B cell (primary cell): ENCODE data around the gene CLCN1. TPM values are rescaled to one million over a fixed set of nuclear protein-coding genes. Genes with fewer than 3 reads are reported as not detected.

ENCODE experiments used
- ATAC-seq: fragments of 200-7000 bp; cut with Tn5 transposase; one replicate; pipeline ENCODE4 v1.10.0; 2021; ENCODE audit warnings: low read depth, mild to moderate bottlenecking, moderate number of reproducible peaks, moderate library complexity
- CTCF ChIA-PET: fragments of 350-600 bp; sonication (Branson Sonifier 250); formaldehyde crosslinking; loops from one replicate; lab custom pipeline; 2021; ENCODE audit warnings: antibody characterized with exemption, inconsistent platforms; lab: Charles Lee
- POLR2A ChIA-PET: fragments of 350-600 bp; sonication (Branson Sonifier 250); formaldehyde crosslinking; loops from one replicate; lab custom pipeline; 2021; ENCODE audit warnings: antibody characterized with exemption; lab: Charles Lee
- DNase-seq: peaks from one replicate; pipeline ENCODE4 v3.0.0; 2013
- H2AFZ ChIP-seq: 2 replicates; pipeline ENCODE4 v1.6.1; 2012; ENCODE audit warnings: mild to moderate bottlenecking, low read depth, low read length; ENCODE audit not compliant: insufficient read depth, poor library complexity, severe bottlenecking
- H3K27ac ChIP-seq, 2 donors: 1 replicate in 1 of 2; 2 replicates in 1 of 2; pipeline ENCODE4 v1.5.1; 2012 to 2013; ENCODE audit warnings: low read length in 2 of 2, mild to moderate bottlenecking in 2 of 2, moderate library complexity in 1 of 2
- H3K27me3 ChIP-seq, 4 experiments: fragments of 200-600 bp in 1 of 4; sonication (generic) in 1 of 4; replicated peaks in 1 of 4; 1 replicate in 2 of 4; 2 replicates in 2 of 4; pipeline versions ENCODE4 v1.6.1 to v1.7.0; 2013 to 2016; ENCODE audit warnings: low read length in 3 of 4, mild to moderate bottlenecking in 2 of 4, mixed read lengths in 1 of 4, moderate library complexity in 1 of 4; ENCODE audit not compliant: insufficient read depth in 4 of 4, control insufficient read depth in 3 of 4; ENCODE audit errors: control extremely low read depth in 1 of 4
- H3K36me3 ChIP-seq, 2 experiments: replicated peaks in 1 of 2; 1 replicate in 1 of 2; 2 replicates in 1 of 2; pipeline versions ENCODE4 v1.6.1 to v1.7.1; 2013; ENCODE audit warnings: low read length in 1 of 2; ENCODE audit not compliant: insufficient read depth in 2 of 2, control insufficient read depth in 1 of 2; ENCODE audit errors: control extremely low read depth in 1 of 2, extremely low read depth in 1 of 2
- H3K4me1 ChIP-seq, 2 donors: fragments of 200-600 bp in 1 of 2; sonication (generic) in 1 of 2; 1 replicate in 1 of 2; 2 replicates in 1 of 2; pipeline versions ENCODE4 v1.5.1 to v1.6.1; 2013 to 2017; ENCODE audit warnings: low read length in 2 of 2; ENCODE audit not compliant: control insufficient read depth in 2 of 2, insufficient read depth in 2 of 2
- H3K4me2 ChIP-seq: replicated peaks from 2 replicates; pipeline ENCODE3; 2012; ENCODE audit warnings: mild to moderate bottlenecking, low read depth, low read length; ENCODE audit not compliant: poor library complexity, severe bottlenecking
- H3K4me3 ChIP-seq, 5 experiments: fragments of 200-600 bp in 1 of 5; sonication (generic) in 1 of 5; 1 replicate in 3 of 5; 2 replicates in 2 of 5; pipeline versions ENCODE4 v1.5.1 to v1.7.0; 2011 to 2016; ENCODE audit warnings: low read length in 4 of 5, mild to moderate bottlenecking in 4 of 5, low read depth in 2 of 5, control low read depth in 1 of 5, moderate library complexity in 1 of 5; ENCODE audit not compliant: insufficient read depth in 1 of 5; ENCODE audit errors: control extremely low read depth in 1 of 5, extremely low read depth in 1 of 5
- H3K79me2 ChIP-seq: fragments of 200-600 bp; sonication (generic); one replicate; pipeline ENCODE4 v1.6.0; 2016; ENCODE audit warnings: low read length; ENCODE audit not compliant: control insufficient read depth, insufficient read depth
- H3K9ac ChIP-seq: fragments of 200-600 bp; sonication (generic); 2 replicates; pipeline ENCODE4 v1.6.1; 2017; ENCODE audit warnings: mild to moderate bottlenecking, low read length, moderate library complexity
- H3K9me3 ChIP-seq, 3 donors: one replicate each; pipeline versions ENCODE4 v1.6.1 to v1.7.1; 2013; ENCODE audit warnings: low read length in 2 of 3; ENCODE audit not compliant: control insufficient read depth in 2 of 3, insufficient read depth in 1 of 3; ENCODE audit errors: control extremely low read depth in 1 of 3
- H4K20me1 ChIP-seq: 2 replicates; pipeline ENCODE4 v1.6.0; 2012; ENCODE audit warnings: mild to moderate bottlenecking, low read length; ENCODE audit not compliant: insufficient read depth, control insufficient read depth, poor library complexity, severe bottlenecking
- H3K27ac Mint-ChIP-seq: one replicate; pipeline ENCODE4 v1.8.0; 2021; ENCODE audit warnings: mixed read lengths
- H3K27me3 Mint-ChIP-seq: one replicate; pipeline ENCODE4 v1.8.0; 2021; ENCODE audit warnings: mixed read lengths
- H3K4me1 Mint-ChIP-seq: one replicate; pipeline ENCODE4 v1.8.0; 2021; ENCODE audit warnings: mixed read lengths
- H3K4me3 Mint-ChIP-seq: one replicate; pipeline ENCODE4 v1.8.0; 2021; ENCODE audit warnings: mixed read lengths
- H3K9me3 Mint-ChIP-seq: one replicate; pipeline ENCODE4 v1.8.0; 2022; ENCODE audit warnings: mixed read lengths; ENCODE audit not compliant: insufficient read depth
- EZH2 ChIP-seq: IDR thresholded peaks from 2 replicates; pipeline ENCODE4 v1.6.1; 2012; ENCODE audit warnings: borderline replicate concordance, low read depth, mild to moderate bottlenecking, moderate library complexity, low read length; ENCODE audit not compliant: insufficient read depth, poor library complexity, severe bottlenecking
- WGBS: methylation state at CpG from one replicate; pipeline ENCODE4 v1.1.5; 2013; ENCODE audit warnings: missing lambda C conversion rate; ENCODE audit not compliant: insufficient coverage; 5-methylcytosine and 5-hydroxymethylcytosine counted together
- intact Hi-C: fragments of 100-400 bp; cut with micrococcal nuclease; formaldehyde crosslinking; loops from one replicate; pipeline ENCODE4 v1.10.0; 2022
- polyA plus RNA-seq: library from polyadenylated mRNA; depleted of rRNA; stranded (reverse); fragments of >200 nt; gene quantifications from 2 replicates; pipeline ENCODE4 v1.2.3, GENCODE V29; 2012
- total RNA-seq, 2 donors: library from RNA; stranded (reverse); fragments of 120-200 nt in 1 of 2; gene quantifications; 1 replicate in 1 of 2; 2 replicates in 1 of 2; pipeline versions ENCODE4 v1.2.3 to v1.2.4, GENCODE V29; 2013 to 2022
- TF ChIP-seq, protein P1 (sequence below): fragments of 200-600 bp; IDR thresholded peaks from one replicate; pipeline ENCODE4 v1.8.0; 2022; ENCODE audit warnings: antibody characterized with exemption, mild to moderate bottlenecking

CLCN1 gene
- total and polyA plus RNA-seq, 2 donors (not counting 1 experiment from before 2014, with no cell fraction given): not detected

DNA sequence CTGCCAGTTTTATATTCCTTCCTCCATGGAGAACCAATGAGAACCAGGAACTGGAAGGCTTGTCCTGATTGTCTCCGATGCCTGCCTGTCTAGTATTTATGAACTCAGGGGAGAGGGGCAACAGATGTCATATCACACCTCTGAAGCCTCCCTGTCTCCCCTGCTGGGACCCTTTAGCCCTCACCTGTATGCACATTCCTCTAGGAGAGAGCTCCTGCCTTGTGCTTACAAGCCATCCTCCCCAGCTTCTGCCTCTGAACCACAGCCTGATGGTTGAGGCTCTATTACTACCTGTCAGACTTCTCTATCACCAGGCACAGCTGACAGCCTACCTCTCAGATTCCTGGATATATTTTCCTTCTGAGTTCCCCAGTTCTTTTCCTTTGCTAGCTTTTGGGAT lies 52.5 kb downstream of the CLCN1 start:
- intact Hi-C loops: loop anchor here (10.0 kb wide), 1 partner anchor 46 kb away; no protein-coding TSS in a partner anchor
- H3K4me2 ChIP-seq: no peak overlapping the region
- ChIA-PET CTCF (interaction anchor here (0.7 to 2.5 kb wide), 3 partner anchors 12 to 128 kb away, joined by 3 to 12 read pairs (median 5); partner anchors contain the start of gene ZYX), POLR2A (no interaction called here)
- no peaks in the 10 kb centered on the region for H3K36me3 ChIP-seq
- TF ChIP-seq, protein P1, sequence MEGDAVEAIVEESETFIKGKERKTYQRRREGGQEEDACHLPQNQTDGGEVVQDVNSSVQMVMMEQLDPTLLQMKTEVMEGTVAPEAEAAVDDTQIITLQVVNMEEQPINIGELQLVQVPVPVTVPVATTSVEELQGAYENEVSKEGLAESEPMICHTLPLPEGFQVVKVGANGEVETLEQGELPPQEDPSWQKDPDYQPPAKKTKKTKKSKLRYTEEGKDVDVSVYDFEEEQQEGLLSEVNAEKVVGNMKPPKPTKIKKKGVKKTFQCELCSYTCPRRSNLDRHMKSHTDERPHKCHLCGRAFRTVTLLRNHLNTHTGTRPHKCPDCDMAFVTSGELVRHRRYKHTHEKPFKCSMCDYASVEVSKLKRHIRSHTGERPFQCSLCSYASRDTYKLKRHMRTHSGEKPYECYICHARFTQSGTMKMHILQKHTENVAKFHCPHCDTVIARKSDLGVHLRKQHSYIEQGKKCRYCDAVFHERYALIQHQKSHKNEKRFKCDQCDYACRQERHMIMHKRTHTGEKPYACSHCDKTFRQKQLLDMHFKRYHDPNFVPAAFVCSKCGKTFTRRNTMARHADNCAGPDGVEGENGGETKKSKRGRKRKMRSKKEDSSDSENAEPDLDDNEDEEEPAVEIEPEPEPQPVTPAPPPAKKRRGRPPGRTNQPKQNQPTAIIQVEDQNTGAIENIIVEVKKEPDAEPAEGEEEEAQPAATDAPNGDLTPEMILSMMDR: no peak
- TF ChIP-seq EZH2: no peak
- no peak overlapping the region for H3K4me3 ChIP-seq
- no peaks in the 10 kb centered on the region for H3K9me3 ChIP-seq
- no peaks in the 10 kb centered on the region for H3K9me3 Mint-ChIP-seq
- no peaks in the 10 kb centered on the region for H4K20me1 ChIP-seq
- H3K27me3 Mint-ChIP-seq: peaks cover 49% of the 10 kb centered on the region
- peaks cover 6% of the 10 kb centered on the region for H3K4me1 Mint-ChIP-seq
- peaks cover 0 to 4% of the 10 kb centered on the region in 2 donors for H3K4me1 ChIP-seq
- DNase-seq (no peak), ATAC-seq (no peak)
- no peak overlapping the region for H3K9ac ChIP-seq
- no peaks in the 10 kb centered on the region for H3K79me2 ChIP-seq
- no peak overlapping the region for H3K4me3 Mint-ChIP-seq
- peaks cover 0 to 37% (median 23%) of the 10 kb centered on the region in 4 experiments for H3K27me3 ChIP-seq
- H3K27ac Mint-ChIP-seq: no peak overlapping the region
- no peak overlapping the region for H3K27ac ChIP-seq
- no CpG with 5 or more reads among the region's 1 CpG for WGBS
- no peak overlapping the region for H2AFZ ChIP-seq
